HG03064 (cell line): Measurements from ENCODE around the gene LYSMD4.
"Not testable (repeated sequence)": the region's sequence is repeated elsewhere in the genome, so short reads cannot be mapped to it uniquely, and the experiment has no call there.

Experiments used
- ATAC-seq: cut with Tn5 transposase; IDR thresholded peaks from one replicate; pipeline ENCODE4 v1.9.1; 2021; ENCODE audit warnings: low read depth; ENCODE audit not compliant: unreplicated experiment

LYSMD4 gene

GRCh38 chr15:99733268-99734039 lies at the start of gene LYSMD4:
TSS of gene LYSMD4 (minus strand) at chr15:99733437. CDS start at chr15:99731999, 1,438 bp downstream.
- peak; percentile 99 for ATAC-seq

GRCh38 chr15:99782029-99782428 lies 48.8 kb upstream of the LYSMD4 start:
- not testable (repeated sequence) for ATAC-seq

GRCh38 chr15:99777144-99777543 lies 43.9 kb upstream of the LYSMD4 start:
- no peak for ATAC-seq

GRCh38 chr15:99764522-99764921 lies 31.3 kb upstream of the LYSMD4 start:
- ATAC-seq, result no peak

GRCh38 chr15:99763827-99764226 lies 30.6 kb upstream of the LYSMD4 start:
- no peak for ATAC-seq

GRCh38 chr15:99762288-99762687 lies 29.1 kb upstream of the LYSMD4 start:
- ATAC-seq, result no peak

- peak; percentile 94 for ATAC-seq
Observed at GRCh38 chr15:99755692-99756409, 22.6 kb upstream of the LYSMD4 start.

GRCh38 chr15:99753066-99753465 lies 19.8 kb upstream of the LYSMD4 start:
- ATAC-seq, result no peak

GRCh38 chr15:99752556-99752955 lies 19.3 kb upstream of the LYSMD4 start:
- ATAC-seq, result no peak

GRCh38 chr15:99750326-99750725 lies 17.1 kb upstream of the LYSMD4 start:
- ATAC-seq, result not testable (repeated sequence)

- ATAC-seq, result no peak
Observed at GRCh38 chr15:99749386-99749785, 16.1 kb upstream of the LYSMD4 start.

GRCh38 chr15:99745370-99746086 lies 12.3 kb upstream of the LYSMD4 start:
- no peak for ATAC-seq

- ATAC-seq, result no peak
Observed at GRCh38 chr15:99744142-99744541, 10.9 kb upstream of the LYSMD4 start.

- no peak for ATAC-seq
Observed at GRCh38 chr15:99741835-99742234, 8.6 kb upstream of the LYSMD4 start.

- ATAC-seq, result no peak
Observed at GRCh38 chr15:99738021-99738847, 5.0 kb upstream of the LYSMD4 start.

GRCh38 chr15:99736702-99737101 lies 3.5 kb upstream of the LYSMD4 start:
- ATAC-seq, result no peak

GRCh38 chr15:99735868-99736267 lies 2.6 kb upstream of the LYSMD4 start:
- ATAC-seq, result no peak

GRCh38 chr15:99734575-99734974 lies 1.3 kb upstream of the LYSMD4 start:
- ATAC-seq, result no peak

GRCh38 chr15:99734040-99734291 lies 729 bp upstream of the LYSMD4 start:
- ATAC-seq, result not testable (repeated sequence)

GRCh38 chr15:99732751-99733267 lies 428 bp downstream of the LYSMD4 start:
- peak; percentile 36 for ATAC-seq
